Neural cell (in vitro differentiated cells): Measurements from ENCODE around the gene RNASE7.

ENCODE experiments used
- EP300 ChIP-seq: fragments of 450-650 bp; conservative IDR thresholded peaks from 2 replicates; pipeline ENCODE4 v1.6.1; 2014; ENCODE audit warnings: antibody characterized with exemption, mild to moderate bottlenecking, moderate library complexity; ENCODE audit not compliant: poor library complexity, severe bottlenecking
- MXI1 ChIP-seq: fragments of 450-650 bp; conservative IDR thresholded peaks from 2 replicates; pipeline ENCODE4 v1.6.1; 2014; ENCODE audit warnings: antibody characterized with exemption, mild to moderate bottlenecking; ENCODE audit not compliant: poor library complexity, severe bottlenecking
- POLR2AphosphoS5 ChIP-seq: IDR thresholded peaks from 2 replicates; pipeline ENCODE4 v1.6.1; 2012
- TAF1 ChIP-seq: IDR thresholded peaks from 2 replicates; pipeline ENCODE4 v1.6.1; 2012; ENCODE audit warnings: low read depth
- TF ChIP-seq, protein P1 (sequence below): fragments of 450-650 bp; IDR thresholded peaks from 2 replicates; pipeline ENCODE4 v1.5.1; 2014; ENCODE audit warnings: antibody characterized with exemption, mild to moderate bottlenecking, moderate library complexity; ENCODE audit not compliant: poor library complexity, severe bottlenecking
- TF ChIP-seq, protein P2 (sequence below): IDR thresholded peaks from 2 replicates; pipeline ENCODE4 v1.6.1; 2012; ENCODE audit warnings: borderline replicate concordance

DNA sequence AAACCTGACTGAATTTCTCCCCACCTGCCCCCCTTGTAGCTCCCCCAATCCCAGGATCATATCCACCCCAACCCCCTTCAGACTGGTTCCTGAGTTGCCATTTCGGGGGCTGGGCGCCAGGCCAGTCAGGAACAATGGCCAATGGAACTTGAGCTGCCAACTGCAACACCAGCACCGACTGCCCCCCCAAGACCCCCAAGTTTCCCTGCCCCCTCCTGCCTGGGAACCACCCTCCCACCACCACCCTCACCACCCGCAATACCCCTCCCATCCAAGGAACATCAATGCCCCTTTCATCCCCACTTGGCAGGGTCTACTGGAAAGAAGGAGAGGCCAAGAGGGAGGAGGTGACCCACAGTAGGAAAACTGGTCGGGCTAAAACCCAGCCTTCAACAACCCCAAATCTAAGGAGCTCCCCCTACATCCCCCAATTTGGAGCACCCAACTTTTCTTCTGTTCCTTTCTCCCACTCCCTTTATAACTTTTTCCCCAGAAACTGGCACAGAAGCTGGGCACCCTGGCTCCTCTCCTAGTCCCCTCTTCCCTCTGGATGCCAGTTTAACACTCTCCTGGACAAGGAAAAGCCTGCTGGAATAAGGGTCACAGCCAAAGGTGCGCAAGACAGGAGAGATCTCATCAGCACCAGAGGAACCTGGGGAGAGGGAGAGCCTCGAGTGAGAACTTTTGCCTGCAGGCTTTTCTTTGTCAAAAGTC is 15.7 kb upstream of the RNASE7 start:
- TF ChIP-seq POLR2AphosphoS5 = no peak
- TF ChIP-seq, protein P1, sequence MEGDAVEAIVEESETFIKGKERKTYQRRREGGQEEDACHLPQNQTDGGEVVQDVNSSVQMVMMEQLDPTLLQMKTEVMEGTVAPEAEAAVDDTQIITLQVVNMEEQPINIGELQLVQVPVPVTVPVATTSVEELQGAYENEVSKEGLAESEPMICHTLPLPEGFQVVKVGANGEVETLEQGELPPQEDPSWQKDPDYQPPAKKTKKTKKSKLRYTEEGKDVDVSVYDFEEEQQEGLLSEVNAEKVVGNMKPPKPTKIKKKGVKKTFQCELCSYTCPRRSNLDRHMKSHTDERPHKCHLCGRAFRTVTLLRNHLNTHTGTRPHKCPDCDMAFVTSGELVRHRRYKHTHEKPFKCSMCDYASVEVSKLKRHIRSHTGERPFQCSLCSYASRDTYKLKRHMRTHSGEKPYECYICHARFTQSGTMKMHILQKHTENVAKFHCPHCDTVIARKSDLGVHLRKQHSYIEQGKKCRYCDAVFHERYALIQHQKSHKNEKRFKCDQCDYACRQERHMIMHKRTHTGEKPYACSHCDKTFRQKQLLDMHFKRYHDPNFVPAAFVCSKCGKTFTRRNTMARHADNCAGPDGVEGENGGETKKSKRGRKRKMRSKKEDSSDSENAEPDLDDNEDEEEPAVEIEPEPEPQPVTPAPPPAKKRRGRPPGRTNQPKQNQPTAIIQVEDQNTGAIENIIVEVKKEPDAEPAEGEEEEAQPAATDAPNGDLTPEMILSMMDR = no peak
- no peak for TF ChIP-seq TAF1
- TF ChIP-seq MXI1 = no peak
- no peak for TF ChIP-seq EP300
- TF ChIP-seq, protein P2, sequence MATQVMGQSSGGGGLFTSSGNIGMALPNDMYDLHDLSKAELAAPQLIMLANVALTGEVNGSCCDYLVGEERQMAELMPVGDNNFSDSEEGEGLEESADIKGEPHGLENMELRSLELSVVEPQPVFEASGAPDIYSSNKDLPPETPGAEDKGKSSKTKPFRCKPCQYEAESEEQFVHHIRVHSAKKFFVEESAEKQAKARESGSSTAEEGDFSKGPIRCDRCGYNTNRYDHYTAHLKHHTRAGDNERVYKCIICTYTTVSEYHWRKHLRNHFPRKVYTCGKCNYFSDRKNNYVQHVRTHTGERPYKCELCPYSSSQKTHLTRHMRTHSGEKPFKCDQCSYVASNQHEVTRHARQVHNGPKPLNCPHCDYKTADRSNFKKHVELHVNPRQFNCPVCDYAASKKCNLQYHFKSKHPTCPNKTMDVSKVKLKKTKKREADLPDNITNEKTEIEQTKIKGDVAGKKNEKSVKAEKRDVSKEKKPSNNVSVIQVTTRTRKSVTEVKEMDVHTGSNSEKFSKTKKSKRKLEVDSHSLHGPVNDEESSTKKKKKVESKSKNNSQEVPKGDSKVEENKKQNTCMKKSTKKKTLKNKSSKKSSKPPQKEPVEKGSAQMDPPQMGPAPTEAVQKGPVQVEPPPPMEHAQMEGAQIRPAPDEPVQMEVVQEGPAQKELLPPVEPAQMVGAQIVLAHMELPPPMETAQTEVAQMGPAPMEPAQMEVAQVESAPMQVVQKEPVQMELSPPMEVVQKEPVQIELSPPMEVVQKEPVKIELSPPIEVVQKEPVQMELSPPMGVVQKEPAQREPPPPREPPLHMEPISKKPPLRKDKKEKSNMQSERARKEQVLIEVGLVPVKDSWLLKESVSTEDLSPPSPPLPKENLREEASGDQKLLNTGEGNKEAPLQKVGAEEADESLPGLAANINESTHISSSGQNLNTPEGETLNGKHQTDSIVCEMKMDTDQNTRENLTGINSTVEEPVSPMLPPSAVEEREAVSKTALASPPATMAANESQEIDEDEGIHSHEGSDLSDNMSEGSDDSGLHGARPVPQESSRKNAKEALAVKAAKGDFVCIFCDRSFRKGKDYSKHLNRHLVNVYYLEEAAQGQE = no peak
